ENCODE measurements around the gene MIS12.

Gene MIS12

GRCh38 chr17:5486206-5487124, at the start of gene MIS12:
Gene MIS12, plus strand, starts transcription at chr17:5486566. Its CDS starts 2,297 bp downstream, at chr17:5488863.
- FAIRE-seq (no peak), DNase-seq (ENCODE audit: low spot score) (peak; percentile 94)

- DNase-seq (ENCODE audit: low spot score) (no peak), FAIRE-seq (no peak)
Observed at GRCh38 chr17:5437721-5438317, 48.5 kb upstream of the MIS12 start.

DNA sequence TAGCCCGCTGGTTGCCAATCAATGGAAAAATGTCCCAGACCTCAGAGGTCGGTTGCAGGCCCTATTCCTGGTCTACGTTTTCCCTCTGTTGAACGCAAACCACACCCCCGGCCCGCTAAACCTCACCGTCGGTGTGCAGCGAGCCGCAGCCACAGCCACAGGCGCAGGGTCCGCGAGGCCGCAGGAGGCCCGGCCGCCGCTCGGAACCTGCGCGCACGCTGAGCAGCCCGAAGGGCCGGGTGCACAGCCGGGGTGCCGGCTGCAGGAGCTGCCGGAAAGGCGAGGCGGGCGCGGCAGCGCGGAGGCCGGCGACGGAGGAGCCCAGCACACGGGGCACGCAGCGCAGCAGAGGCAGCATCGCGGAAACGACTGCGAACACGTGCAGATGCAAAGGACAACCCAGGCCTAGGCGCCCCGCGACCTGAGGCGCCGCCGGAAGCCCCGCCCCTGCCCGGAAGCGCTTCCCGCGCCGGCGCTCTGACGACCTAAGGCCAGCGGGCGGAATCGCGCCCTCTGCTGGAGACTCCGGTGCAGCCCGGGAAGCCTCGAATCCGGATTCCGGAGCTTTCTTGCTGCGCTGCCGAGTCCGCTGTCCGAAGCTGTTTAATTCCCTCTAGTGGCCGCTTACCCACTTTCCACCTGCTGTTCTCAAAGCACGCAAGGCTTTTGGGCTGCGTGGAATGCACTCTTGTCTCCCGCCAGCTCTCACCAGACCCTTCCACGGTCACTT, 47.5 kb upstream of the MIS12 start, which contains the start of gene C1QBP:
C1QBP (minus strand) TSS at position 440 of the 730 bp plus-strand sequence; CDS start at position 358, 82 bp downstream.
- DNase-seq (ENCODE audit: low spot score) = peak; percentile 89
- no peak for FAIRE-seq

DNA sequence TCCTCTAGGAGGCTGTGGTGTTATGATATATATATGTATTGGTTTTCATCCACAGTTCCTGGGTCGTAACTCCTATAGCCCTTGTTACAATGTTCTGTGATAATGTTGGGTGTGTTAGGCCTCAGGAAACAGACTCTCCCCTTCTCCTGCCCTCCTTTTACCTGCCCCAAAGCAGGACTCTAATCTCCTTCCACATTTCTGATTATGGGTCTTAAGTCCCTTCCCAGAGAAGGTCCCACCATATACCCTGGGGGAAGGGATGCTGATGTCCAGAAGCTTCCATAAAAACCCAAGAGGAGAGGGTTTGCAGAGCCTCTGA, 47.0 kb upstream of the MIS12 start:
- DNase-seq (ENCODE audit: low spot score) (no peak), FAIRE-seq (no peak)

DNA sequence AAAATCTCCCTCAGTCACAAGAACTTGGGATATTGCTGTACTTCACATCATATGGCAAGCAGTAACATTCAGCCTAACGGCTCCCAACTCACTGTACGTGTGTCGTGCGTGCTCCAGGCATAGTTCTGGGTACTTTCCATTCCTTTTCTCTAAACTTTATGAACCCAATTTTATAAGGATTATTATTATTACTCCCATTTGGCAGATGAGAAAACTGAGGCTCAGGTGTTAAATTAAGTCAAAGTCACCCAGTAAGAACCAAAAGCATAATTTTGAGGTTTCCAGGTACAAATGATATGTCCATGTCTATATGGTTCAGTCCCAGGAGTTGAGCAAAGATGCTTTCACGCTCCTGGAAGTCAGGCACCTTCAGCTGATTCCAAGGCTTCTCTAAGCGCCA, 42.6 kb upstream of the MIS12 start:
- no peak for DNase-seq (ENCODE audit: low spot score)
- no peak for FAIRE-seq

DNA sequence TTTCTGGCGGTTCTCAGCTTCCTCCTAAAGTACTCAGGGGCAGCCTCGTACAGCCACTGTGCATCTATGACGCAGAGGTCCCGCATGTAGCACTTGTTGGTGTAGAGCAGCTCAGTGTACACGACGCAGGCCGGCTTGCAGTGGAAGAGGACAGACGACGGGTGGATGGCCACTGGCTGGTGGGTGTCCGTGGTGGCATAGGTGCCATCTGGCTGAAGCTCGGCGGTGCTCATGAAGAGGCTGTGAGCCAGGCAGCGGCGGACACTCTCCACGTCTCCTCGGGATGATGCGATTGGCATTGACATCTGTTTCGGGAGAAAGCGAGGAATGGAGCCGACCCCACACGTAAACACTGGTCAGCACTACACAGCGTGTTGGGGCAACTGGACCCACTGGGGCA, 42.2 kb upstream of the MIS12 start:
- FAIRE-seq = no peak
- DNase-seq (ENCODE audit: low spot score) = no peak

DNA sequence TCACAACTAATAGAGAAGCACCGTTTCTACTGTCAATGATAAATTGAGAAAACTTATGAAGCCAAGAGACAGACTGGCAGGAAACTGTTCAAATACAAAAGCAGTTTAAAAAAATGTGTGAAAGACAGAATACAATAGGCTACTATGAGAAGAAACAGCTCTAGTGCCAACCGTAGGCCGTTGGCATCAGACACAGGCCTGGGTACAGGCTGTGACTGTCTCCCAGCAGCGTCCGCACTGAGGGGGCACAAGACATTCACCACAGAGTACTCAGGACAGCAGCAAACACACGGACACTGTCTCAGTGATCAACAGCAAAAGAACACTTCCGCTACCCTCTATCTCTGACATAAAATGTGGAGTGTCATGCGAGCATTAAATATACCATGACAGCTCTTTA, 39.6 kb upstream of the MIS12 start:
- no peak for FAIRE-seq

GRCh38 chr17:5464717-5465507, 21.5 kb upstream of the MIS12 start:
- DNase-seq (ENCODE audit: low spot score) (no peak), FAIRE-seq (no peak)

More for the DNA sequence above, 39.6 kb upstream of the MIS12 start:
- no peak for DNase-seq (ENCODE audit: low spot score)

DNA sequence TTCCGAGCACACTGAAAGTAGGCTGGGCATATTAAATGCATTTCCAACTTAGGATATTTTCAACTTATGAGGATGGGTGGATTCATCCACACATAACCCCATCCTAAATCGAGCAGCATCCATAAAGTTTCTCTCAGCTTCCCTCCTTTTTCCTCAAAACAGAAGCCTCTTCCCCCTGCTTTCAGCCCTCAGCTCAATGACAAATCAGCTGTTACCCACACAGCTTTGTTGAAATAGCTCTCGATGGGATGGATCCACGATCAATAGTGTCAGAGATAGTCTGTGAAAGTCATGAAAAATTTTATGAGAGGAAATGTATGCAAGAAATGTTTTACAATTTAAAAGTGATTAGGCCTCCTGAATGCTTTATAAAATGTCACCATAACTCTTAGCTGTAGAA, 20.1 kb upstream of the MIS12 start:
- FAIRE-seq (no peak), DNase-seq (ENCODE audit: low spot score) (no peak)

- DNase-seq (ENCODE audit: low spot score) (no peak), FAIRE-seq (no peak)
Observed at GRCh38 chr17:5467416-5467815, 18.9 kb upstream of the MIS12 start.

- DNase-seq (ENCODE audit: low spot score) = peak; percentile 2
- FAIRE-seq = no peak
Observed at GRCh38 chr17:5468075-5468473, 18.3 kb upstream of the MIS12 start.

- DNase-seq (ENCODE audit: low spot score) (no peak), FAIRE-seq (no peak)
Observed at GRCh38 chr17:5472511-5472910, 13.9 kb upstream of the MIS12 start.

DNA sequence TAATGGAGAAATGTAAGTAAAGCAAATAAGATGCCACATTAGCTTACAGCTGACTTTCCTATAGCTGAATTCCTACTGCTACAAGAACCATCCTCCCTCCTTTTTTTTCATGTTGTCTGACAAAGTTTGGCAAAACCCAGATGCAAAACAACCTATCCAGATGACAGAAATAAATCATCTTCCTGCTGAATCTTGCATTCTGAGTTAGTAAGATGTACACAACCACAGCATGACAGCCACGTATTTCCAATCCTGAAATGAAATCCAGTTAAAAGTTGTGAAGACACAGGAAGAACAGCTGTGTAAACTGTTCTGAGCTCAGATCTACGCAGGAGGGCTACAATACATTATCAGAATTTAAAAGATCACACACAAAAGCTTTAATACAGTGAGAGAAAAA, 12.5 kb upstream of the MIS12 start:
- no peak for FAIRE-seq
- DNase-seq (ENCODE audit: low spot score) = no peak

DNA sequence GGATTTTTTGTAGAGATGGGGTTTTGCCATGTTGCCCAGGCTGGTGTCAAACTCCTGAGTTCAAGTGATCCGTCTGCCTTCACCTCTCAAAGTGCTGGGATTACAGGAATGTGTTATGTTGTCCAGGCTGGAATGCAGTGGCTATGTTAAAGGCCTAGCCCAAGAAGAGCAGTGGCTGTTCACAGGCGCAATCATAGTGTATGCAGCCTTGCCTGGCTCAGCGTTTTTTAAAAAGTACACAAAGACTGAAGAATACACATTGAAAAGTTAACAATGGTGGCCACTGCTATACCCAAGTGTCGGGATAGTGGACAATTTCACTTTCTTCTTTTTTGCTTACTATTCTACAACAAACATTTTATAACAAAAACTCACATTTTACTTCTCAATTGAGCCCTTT, 7.4 kb upstream of the MIS12 start:
- DNase-seq (ENCODE audit: low spot score) (no peak), FAIRE-seq (no peak)

DNA sequence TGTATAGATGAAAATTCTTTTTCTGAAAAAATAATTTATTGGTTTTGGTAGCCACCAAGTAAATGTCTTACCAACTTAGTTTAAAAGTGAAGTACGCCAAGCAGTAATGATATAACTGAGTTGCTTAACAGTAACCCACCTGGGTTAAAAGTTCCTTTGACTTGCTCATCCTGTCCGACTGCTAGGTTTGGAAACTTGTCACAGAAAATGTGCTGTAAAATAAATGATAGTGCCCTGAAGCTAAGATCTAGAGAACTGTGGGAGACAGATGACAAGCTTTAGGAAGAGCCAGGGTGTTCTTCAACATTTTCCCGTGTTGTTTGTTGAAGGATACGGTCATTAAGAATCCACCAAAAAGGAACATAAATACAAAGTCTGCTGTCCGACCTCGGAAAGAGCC, 5.4 kb upstream of the MIS12 start:
- FAIRE-seq (no peak), DNase-seq (ENCODE audit: low spot score) (no peak)

GRCh38 chr17:5481451-5481850, 4.9 kb upstream of the MIS12 start:
- FAIRE-seq (no peak), DNase-seq (ENCODE audit: low spot score) (no peak)

GRCh38 chr17:5485270-5486205, 828 bp upstream of the MIS12 start, which contains the start of gene DERL2:
Gene DERL2, minus strand, starts transcription at chr17:5486178. Its CDS starts 17 bp downstream, at chr17:5486161.
- DNase-seq (ENCODE audit: low spot score) (no peak), FAIRE-seq (no peak)

DNA sequence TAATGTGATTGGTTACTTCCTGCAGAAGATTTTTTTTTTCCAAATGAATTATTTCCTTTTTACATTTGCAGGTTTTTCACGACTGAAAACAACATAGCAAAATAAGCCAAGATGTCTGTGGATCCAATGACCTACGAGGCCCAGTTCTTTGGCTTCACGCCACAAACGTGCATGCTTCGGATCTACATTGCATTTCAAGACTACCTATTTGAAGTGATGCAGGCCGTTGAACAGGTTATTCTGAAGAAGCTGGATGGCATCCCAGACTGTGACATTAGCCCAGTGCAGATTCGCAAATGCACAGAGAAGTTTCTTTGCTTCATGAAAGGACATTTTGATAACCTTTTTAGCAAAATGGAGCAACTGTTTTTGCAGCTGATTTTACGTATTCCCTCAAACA, 2.4 kb downstream of the MIS12 start:
- FAIRE-seq (no peak), DNase-seq (ENCODE audit: low spot score) (no peak)

DNA sequence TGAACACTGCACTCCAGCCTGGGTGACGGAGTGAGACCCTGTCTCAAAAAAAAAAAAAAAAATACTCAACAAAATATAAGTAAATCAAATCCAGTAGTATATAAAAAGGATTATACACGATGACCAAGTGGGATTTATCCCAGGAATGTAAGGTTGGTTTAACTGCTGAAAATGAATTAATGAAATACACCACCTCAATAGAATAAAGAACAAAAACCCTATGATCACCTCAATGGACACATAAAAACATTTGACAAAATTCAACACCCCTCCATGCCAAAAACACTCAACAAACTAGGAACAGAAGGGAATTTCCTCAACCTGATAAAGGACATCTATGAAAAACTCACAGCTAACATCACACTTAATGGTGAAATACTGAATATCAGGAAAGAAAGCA, 6.6 kb downstream of the MIS12 start:
- no peak for FAIRE-seq

More for the DNA sequence above, 6.6 kb downstream of the MIS12 start:
- no peak for DNase-seq (ENCODE audit: low spot score)
